ENCODE data around the gene CHST6.

DNA sequence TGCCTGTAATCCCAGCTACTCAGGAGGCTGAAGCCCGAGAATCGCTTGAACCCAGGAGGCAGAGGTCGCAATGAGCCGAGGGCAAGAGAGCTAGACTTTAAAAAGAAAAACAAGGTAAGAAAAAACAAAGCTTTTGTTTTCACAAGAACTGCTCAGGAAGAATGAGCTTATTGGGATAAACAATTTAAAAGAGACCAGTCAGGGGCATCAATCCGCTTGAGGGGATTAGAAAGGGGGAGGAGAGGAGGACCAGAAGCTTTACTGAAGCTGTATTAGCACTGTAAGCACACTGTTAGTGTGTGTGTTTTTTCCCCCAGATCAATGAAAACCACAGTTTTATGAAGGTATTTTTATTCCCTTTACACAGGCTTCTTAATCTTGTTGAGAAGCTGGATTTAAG lies 39.6 kb downstream of the CHST6 start:
- no peak for TF ChIP-seq POLR2A (IDR thresholded peaks at IDR 0.05)
- TF ChIP-seq, protein P1, sequence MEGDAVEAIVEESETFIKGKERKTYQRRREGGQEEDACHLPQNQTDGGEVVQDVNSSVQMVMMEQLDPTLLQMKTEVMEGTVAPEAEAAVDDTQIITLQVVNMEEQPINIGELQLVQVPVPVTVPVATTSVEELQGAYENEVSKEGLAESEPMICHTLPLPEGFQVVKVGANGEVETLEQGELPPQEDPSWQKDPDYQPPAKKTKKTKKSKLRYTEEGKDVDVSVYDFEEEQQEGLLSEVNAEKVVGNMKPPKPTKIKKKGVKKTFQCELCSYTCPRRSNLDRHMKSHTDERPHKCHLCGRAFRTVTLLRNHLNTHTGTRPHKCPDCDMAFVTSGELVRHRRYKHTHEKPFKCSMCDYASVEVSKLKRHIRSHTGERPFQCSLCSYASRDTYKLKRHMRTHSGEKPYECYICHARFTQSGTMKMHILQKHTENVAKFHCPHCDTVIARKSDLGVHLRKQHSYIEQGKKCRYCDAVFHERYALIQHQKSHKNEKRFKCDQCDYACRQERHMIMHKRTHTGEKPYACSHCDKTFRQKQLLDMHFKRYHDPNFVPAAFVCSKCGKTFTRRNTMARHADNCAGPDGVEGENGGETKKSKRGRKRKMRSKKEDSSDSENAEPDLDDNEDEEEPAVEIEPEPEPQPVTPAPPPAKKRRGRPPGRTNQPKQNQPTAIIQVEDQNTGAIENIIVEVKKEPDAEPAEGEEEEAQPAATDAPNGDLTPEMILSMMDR (IDR thresholded peaks at IDR 0.05) = no peak
